K562 (cell line): Measurements from ENCODE around the gene CACNA1I. TPM values are rescaled to one million over a fixed set of nuclear protein-coding genes. Genes with fewer than 3 reads are reported as not detected.

Source experiments
- SIRT6 ChIP-seq: IDR thresholded peaks from one replicate; pipeline ENCODE4 v1.6.1; 2012; ENCODE audit warnings: low read depth, mild to moderate bottlenecking, control low read depth, inconsistent platforms, low read length, moderate library complexity
- polyA plus RNA-seq, 8 experiments: library from polyadenylated mRNA; depleted of rRNA in 4 of 8; stranded (reverse) in 5 of 8; unstranded in 3 of 8; fragments of >200 nt; fragmentation: Nextera tagmentation in 2 of 8; fragmentation: Illumina TruSeq in 1 of 8; extraction: Ambion mirVana in 2 of 8; extraction: Trizol in 1 of 8; gene quantifications; 2 replicates each; pipeline versions ENCODE4 v1.2.1 to v1.2.3, GENCODE V29; 2011 to 2014; ENCODE audit warnings: inconsistent platforms in 1 of 8, missing spikeins in 1 of 8
- total RNA-seq, 7 experiments: library from RNA; depleted of rRNA in 6 of 7; stranded (reverse); fragments of >200 nt in 6 of 7; fragmentation: Illumina TruSeq in 2 of 7; extraction: Trizol in 2 of 7; gene quantifications; 2 replicates each; pipeline versions ENCODE4 v1.2.1 to v1.2.3, GENCODE V29; 2011 to 2021; ENCODE audit warnings: low replicate concordance in 1 of 7
- TF ChIP-seq, protein P1 (sequence below): fragments of 250-450 bp; sonication (Bioruptor Pico); IDR thresholded peaks from 2 replicates; pipeline ENCODE4 v1.9.0; 2021; ENCODE audit warnings: mild to moderate bottlenecking, inconsistent platforms
- TF ChIP-seq, protein P2 (sequence below): fragments of 250-450 bp; sonication (Bioruptor Pico); IDR thresholded peaks from 2 replicates; pipeline ENCODE4 v1.4.0; 2020

Gene CACNA1I
- total and polyA plus RNA-seq, 9 of the 15 experiments (the other 6 are each of a cell fraction or from before 2014, with no cell fraction given) = 0.01 to 0.79 (median 0.32) TPM; not detected in 1

DNA sequence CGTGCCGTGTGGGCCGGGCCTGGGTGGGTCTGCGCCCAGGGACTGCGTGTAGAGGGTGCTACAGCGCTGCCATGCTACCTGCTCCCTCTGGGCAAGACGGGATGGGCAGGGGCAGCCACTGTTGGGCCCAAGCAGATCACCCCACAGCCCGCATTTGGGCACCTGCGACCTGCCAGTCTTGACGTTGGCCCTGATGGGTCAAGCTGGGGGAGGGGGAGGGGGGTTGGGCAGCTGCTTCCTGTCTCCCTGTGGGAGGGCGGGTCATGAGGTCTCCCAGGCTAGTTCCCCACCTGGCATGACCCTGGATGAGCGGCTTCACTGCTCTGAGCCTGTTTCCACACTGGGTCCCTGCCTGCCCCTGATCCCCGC lies 35.2 kb upstream of the CACNA1I start (continued):
- TF ChIP-seq, protein P1, sequence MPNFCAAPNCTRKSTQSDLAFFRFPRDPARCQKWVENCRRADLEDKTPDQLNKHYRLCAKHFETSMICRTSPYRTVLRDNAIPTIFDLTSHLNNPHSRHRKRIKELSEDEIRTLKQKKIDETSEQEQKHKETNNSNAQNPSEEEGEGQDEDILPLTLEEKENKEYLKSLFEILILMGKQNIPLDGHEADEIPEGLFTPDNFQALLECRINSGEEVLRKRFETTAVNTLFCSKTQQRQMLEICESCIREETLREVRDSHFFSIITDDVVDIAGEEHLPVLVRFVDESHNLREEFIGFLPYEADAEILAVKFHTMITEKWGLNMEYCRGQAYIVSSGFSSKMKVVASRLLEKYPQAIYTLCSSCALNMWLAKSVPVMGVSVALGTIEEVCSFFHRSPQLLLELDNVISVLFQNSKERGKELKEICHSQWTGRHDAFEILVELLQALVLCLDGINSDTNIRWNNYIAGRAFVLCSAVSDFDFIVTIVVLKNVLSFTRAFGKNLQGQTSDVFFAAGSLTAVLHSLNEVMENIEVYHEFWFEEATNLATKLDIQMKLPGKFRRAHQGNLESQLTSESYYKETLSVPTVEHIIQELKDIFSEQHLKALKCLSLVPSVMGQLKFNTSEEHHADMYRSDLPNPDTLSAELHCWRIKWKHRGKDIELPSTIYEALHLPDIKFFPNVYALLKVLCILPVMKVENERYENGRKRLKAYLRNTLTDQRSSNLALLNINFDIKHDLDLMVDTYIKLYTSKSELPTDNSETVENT (CRISPR knock-in tag) = no peak
- TF ChIP-seq SIRT6 = no peak
- TF ChIP-seq, protein P2, sequence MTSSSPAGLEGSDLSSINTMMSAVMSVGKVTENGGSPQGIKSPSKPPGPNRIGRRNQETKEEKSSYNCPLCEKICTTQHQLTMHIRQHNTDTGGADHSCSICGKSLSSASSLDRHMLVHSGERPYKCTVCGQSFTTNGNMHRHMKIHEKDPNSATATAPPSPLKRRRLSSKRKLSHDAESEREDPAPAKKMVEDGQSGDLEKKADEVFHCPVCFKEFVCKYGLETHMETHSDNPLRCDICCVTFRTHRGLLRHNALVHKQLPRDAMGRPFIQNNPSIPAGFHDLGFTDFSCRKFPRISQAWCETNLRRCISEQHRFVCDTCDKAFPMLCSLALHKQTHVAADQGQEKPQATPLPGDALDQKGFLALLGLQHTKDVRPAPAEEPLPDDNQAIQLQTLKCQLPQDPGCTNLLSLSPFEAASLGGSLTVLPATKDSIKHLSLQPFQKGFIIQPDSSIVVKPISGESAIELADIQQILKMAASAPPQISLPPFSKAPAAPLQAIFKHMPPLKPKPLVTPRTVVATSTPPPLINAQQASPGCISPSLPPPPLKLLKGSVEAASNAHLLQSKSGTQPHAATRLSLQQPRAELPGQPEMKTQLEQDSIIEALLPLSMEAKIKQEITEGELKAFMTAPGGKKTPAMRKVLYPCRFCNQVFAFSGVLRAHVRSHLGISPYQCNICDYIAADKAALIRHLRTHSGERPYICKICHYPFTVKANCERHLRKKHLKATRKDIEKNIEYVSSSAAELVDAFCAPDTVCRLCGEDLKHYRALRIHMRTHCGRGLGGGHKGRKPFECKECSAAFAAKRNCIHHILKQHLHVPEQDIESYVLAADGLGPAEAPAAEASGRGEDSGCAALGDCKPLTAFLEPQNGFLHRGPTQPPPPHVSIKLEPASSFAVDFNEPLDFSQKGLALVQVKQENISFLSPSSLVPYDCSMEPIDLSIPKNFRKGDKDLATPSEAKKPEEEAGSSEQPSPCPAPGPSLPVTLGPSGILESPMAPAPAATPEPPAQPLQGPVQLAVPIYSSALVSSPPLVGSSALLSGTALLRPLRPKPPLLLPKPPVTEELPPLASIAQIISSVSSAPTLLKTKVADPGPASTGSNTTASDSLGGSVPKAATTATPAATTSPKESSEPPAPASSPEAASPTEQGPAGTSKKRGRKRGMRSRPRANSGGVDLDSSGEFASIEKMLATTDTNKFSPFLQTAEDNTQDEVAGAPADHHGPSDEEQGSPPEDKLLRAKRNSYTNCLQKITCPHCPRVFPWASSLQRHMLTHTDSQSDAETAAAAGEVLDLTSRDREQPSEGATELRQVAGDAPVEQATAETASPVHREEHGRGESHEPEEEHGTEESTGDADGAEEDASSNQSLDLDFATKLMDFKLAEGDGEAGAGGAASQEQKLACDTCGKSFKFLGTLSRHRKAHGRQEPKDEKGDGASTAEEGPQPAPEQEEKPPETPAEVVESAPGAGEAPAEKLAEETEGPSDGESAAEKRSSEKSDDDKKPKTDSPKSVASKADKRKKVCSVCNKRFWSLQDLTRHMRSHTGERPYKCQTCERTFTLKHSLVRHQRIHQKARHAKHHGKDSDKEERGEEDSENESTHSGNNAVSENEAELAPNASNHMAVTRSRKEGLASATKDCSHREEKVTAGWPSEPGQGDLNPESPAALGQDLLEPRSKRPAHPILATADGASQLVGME (CRISPR knock-in tag) = no peak
